ENCODE results near the gene BOLA1.

Gene BOLA1

GRCh38 chr1:149888247-149888998 lies 10.9 kb upstream of the BOLA1 start:
- peak; percentile 72 to 88 for DNase-seq (ENCODE audit: low read depth in 1 of 2, low spot score in 1 of 2)
- TF ChIP-seq POLR2AphosphoS5 (IDR thresholded peaks at IDR 0.05; ENCODE audit: low read depth) (peak; percentile 59), REST (IDR thresholded peaks at IDR 0.05; ENCODE audit: insufficient replicate concordance, low read depth) (no peak), CTCF (IDR thresholded peaks at IDR 0.05; ENCODE audit: insufficient read depth, low read length) (peak; percentile 43)

GRCh38 chr1:149888999-149889289 lies 10.4 kb upstream of the BOLA1 start:
- TF ChIP-seq CTCF (IDR thresholded peaks at IDR 0.05; ENCODE audit: insufficient read depth, low read length) (no peak), GABPA (IDR thresholded peaks at IDR 0.05; ENCODE audit: low read depth) (no peak)
- no peak for DNase-seq (ENCODE audit: low read depth in 1 of 2, low spot score in 1 of 2)
- Histone ChIP-seq H3K27ac (replicated peaks) (peak overlapping the region; percentile 98), H3K4me3 (replicated peaks; ENCODE audit: insufficient read depth, low read length) (peak overlapping the region; percentile 36), H3K27me3 (ENCODE audit: insufficient read depth, poor library complexity, severe bottlenecking) (no peaks in the 10 kb centered on the region)

More at GRCh38 chr1:149888247-149888998, 10.9 kb upstream of the BOLA1 start:
- Histone ChIP-seq H3K27ac (replicated peaks) (peak overlapping the region; percentile 98), H3K4me3 (replicated peaks; ENCODE audit: insufficient read depth, low read length) (peak overlapping the region; percentile 36), H3K27me3 (ENCODE audit: insufficient read depth, poor library complexity, severe bottlenecking) (no peaks in the 10 kb centered on the region)

GRCh38 chr1:149896575-149896974 lies 2.8 kb upstream of the BOLA1 start:
- DNase-seq (ENCODE audit: low read depth in 1 of 2, low spot score in 1 of 2): no peak
- no peaks in the 10 kb centered on the region for H3K27me3 ChIP-seq (ENCODE audit: insufficient read depth, poor library complexity, severe bottlenecking)
- no peak overlapping the region for H3K4me3 ChIP-seq (replicated peaks; ENCODE audit: insufficient read depth, low read length)
- no peak overlapping the region for H3K27ac ChIP-seq (replicated peaks)
- TF ChIP-seq GABPA (IDR thresholded peaks at IDR 0.05; ENCODE audit: low read depth): no peak
- no peak for TF ChIP-seq SPI1 (IDR thresholded peaks at IDR 0.05; ENCODE audit: borderline replicate concordance, low read depth)
- no peak for TF ChIP-seq REST (IDR thresholded peaks at IDR 0.05; ENCODE audit: insufficient replicate concordance, low read depth)
- TF ChIP-seq POLR2AphosphoS5 (IDR thresholded peaks at IDR 0.05; ENCODE audit: low read depth): no peak
- TF ChIP-seq CTCF (IDR thresholded peaks at IDR 0.05; ENCODE audit: insufficient read depth, low read length): no peak

Data from HL-60 (cell line).